B cell (primary cell): Measurements from ENCODE around the gene PGAP6. TPM values are rescaled to one million over a fixed set of nuclear protein-coding genes. Genes with fewer than 3 reads are reported as not detected.
"Not testable (repeated sequence)": the region's sequence is repeated elsewhere in the genome, so short reads cannot be mapped to it uniquely, and the experiment has no call there.

Experiments used
- ATAC-seq: fragments of 200-7000 bp; cut with Tn5 transposase; one replicate; pipeline ENCODE4 v1.10.0; 2021; ENCODE audit warnings: low read depth, mild to moderate bottlenecking, moderate number of reproducible peaks, moderate library complexity
- CTCF ChIA-PET: fragments of 350-600 bp; sonication (Branson Sonifier 250); formaldehyde crosslinking; loops from one replicate; lab custom pipeline; 2021; ENCODE audit warnings: antibody characterized with exemption, inconsistent platforms; lab: Charles Lee
- POLR2A ChIA-PET: fragments of 350-600 bp; sonication (Branson Sonifier 250); formaldehyde crosslinking; loops from one replicate; lab custom pipeline; 2021; ENCODE audit warnings: antibody characterized with exemption; lab: Charles Lee
- DNase-seq: peaks from one replicate; pipeline ENCODE4 v3.0.0; 2013
- H2AFZ ChIP-seq: 2 replicates; pipeline ENCODE4 v1.6.1; 2012; ENCODE audit warnings: mild to moderate bottlenecking, low read depth, low read length; ENCODE audit not compliant: insufficient read depth, poor library complexity, severe bottlenecking
- H3K27ac ChIP-seq, 2 donors: 1 replicate in 1 of 2; 2 replicates in 1 of 2; pipeline ENCODE4 v1.5.1; 2012 to 2013; ENCODE audit warnings: low read length in 2 of 2, mild to moderate bottlenecking in 2 of 2, moderate library complexity in 1 of 2
- H3K27me3 ChIP-seq, 4 experiments: fragments of 200-600 bp in 1 of 4; sonication (generic) in 1 of 4; replicated peaks in 1 of 4; 1 replicate in 2 of 4; 2 replicates in 2 of 4; pipeline versions ENCODE4 v1.6.1 to v1.7.0; 2013 to 2016; ENCODE audit warnings: low read length in 3 of 4, mild to moderate bottlenecking in 2 of 4, mixed read lengths in 1 of 4, moderate library complexity in 1 of 4; ENCODE audit not compliant: insufficient read depth in 4 of 4, control insufficient read depth in 3 of 4; ENCODE audit errors: control extremely low read depth in 1 of 4
- H3K36me3 ChIP-seq, 2 experiments: replicated peaks in 1 of 2; 1 replicate in 1 of 2; 2 replicates in 1 of 2; pipeline versions ENCODE4 v1.6.1 to v1.7.1; 2013; ENCODE audit warnings: low read length in 1 of 2; ENCODE audit not compliant: insufficient read depth in 2 of 2, control insufficient read depth in 1 of 2; ENCODE audit errors: control extremely low read depth in 1 of 2, extremely low read depth in 1 of 2
- H3K4me1 ChIP-seq, 2 donors: fragments of 200-600 bp in 1 of 2; sonication (generic) in 1 of 2; 1 replicate in 1 of 2; 2 replicates in 1 of 2; pipeline versions ENCODE4 v1.5.1 to v1.6.1; 2013 to 2017; ENCODE audit warnings: low read length in 2 of 2; ENCODE audit not compliant: control insufficient read depth in 2 of 2, insufficient read depth in 2 of 2
- H3K4me2 ChIP-seq: replicated peaks from 2 replicates; pipeline ENCODE3; 2012; ENCODE audit warnings: mild to moderate bottlenecking, low read depth, low read length; ENCODE audit not compliant: poor library complexity, severe bottlenecking
- H3K4me3 ChIP-seq, 5 experiments: fragments of 200-600 bp in 1 of 5; sonication (generic) in 1 of 5; 1 replicate in 3 of 5; 2 replicates in 2 of 5; pipeline versions ENCODE4 v1.5.1 to v1.7.0; 2011 to 2016; ENCODE audit warnings: low read length in 4 of 5, mild to moderate bottlenecking in 4 of 5, low read depth in 2 of 5, control low read depth in 1 of 5, moderate library complexity in 1 of 5; ENCODE audit not compliant: insufficient read depth in 1 of 5; ENCODE audit errors: control extremely low read depth in 1 of 5, extremely low read depth in 1 of 5
- H3K79me2 ChIP-seq: fragments of 200-600 bp; sonication (generic); one replicate; pipeline ENCODE4 v1.6.0; 2016; ENCODE audit warnings: low read length; ENCODE audit not compliant: control insufficient read depth, insufficient read depth
- H3K9ac ChIP-seq: fragments of 200-600 bp; sonication (generic); 2 replicates; pipeline ENCODE4 v1.6.1; 2017; ENCODE audit warnings: mild to moderate bottlenecking, low read length, moderate library complexity
- H3K9me3 ChIP-seq, 3 donors: one replicate each; pipeline versions ENCODE4 v1.6.1 to v1.7.1; 2013; ENCODE audit warnings: low read length in 2 of 3; ENCODE audit not compliant: control insufficient read depth in 2 of 3, insufficient read depth in 1 of 3; ENCODE audit errors: control extremely low read depth in 1 of 3
- H4K20me1 ChIP-seq: 2 replicates; pipeline ENCODE4 v1.6.0; 2012; ENCODE audit warnings: mild to moderate bottlenecking, low read length; ENCODE audit not compliant: insufficient read depth, control insufficient read depth, poor library complexity, severe bottlenecking
- H3K27ac Mint-ChIP-seq: one replicate; pipeline ENCODE4 v1.8.0; 2021; ENCODE audit warnings: mixed read lengths
- H3K27me3 Mint-ChIP-seq: one replicate; pipeline ENCODE4 v1.8.0; 2021; ENCODE audit warnings: mixed read lengths
- H3K4me1 Mint-ChIP-seq: one replicate; pipeline ENCODE4 v1.8.0; 2021; ENCODE audit warnings: mixed read lengths
- H3K4me3 Mint-ChIP-seq: one replicate; pipeline ENCODE4 v1.8.0; 2021; ENCODE audit warnings: mixed read lengths
- H3K9me3 Mint-ChIP-seq: one replicate; pipeline ENCODE4 v1.8.0; 2022; ENCODE audit warnings: mixed read lengths; ENCODE audit not compliant: insufficient read depth
- CTCF ChIP-seq: fragments of 200-600 bp; IDR thresholded peaks from one replicate; pipeline ENCODE4 v1.8.0; 2022; ENCODE audit warnings: antibody characterized with exemption, mild to moderate bottlenecking
- EZH2 ChIP-seq: IDR thresholded peaks from 2 replicates; pipeline ENCODE4 v1.6.1; 2012; ENCODE audit warnings: borderline replicate concordance, low read depth, mild to moderate bottlenecking, moderate library complexity, low read length; ENCODE audit not compliant: insufficient read depth, poor library complexity, severe bottlenecking
- WGBS: methylation state at CpG from one replicate; pipeline ENCODE4 v1.1.5; 2013; ENCODE audit warnings: missing lambda C conversion rate; ENCODE audit not compliant: insufficient coverage; 5-methylcytosine and 5-hydroxymethylcytosine counted together
- intact Hi-C: fragments of 100-400 bp; cut with micrococcal nuclease; formaldehyde crosslinking; loops from one replicate; pipeline ENCODE4 v1.10.0; 2022
- polyA plus RNA-seq: library from polyadenylated mRNA; depleted of rRNA; stranded (reverse); fragments of >200 nt; gene quantifications from 2 replicates; pipeline ENCODE4 v1.2.3, GENCODE V29; 2012
- total RNA-seq, 2 donors: library from RNA; stranded (reverse); fragments of 120-200 nt in 1 of 2; gene quantifications; 1 replicate in 1 of 2; 2 replicates in 1 of 2; pipeline versions ENCODE4 v1.2.3 to v1.2.4, GENCODE V29; 2013 to 2022

The PGAP6 gene
- total and polyA plus RNA-seq, 2 donors (not counting 1 experiment from before 2014, with no cell fraction given) = 47.4 to 158 TPM

GRCh38 chr16:387761-388666, 6.2 kb upstream of the PGAP6 start:
- POLR2A ChIA-PET, H3K27me3 ChIP-seq, DNase-seq, H3K27ac Mint-ChIP-seq, H2AFZ ChIP-seq, ATAC-seq, H3K27me3 Mint-ChIP-seq, H3K9me3 ChIP-seq, H3K79me2 ChIP-seq, H3K4me3 Mint-ChIP-seq, intact Hi-C loops, H3K36me3 ChIP-seq, H4K20me1 ChIP-seq, H3K27ac ChIP-seq, H3K4me2 ChIP-seq, H3K9ac ChIP-seq, H3K4me3 ChIP-seq, H3K9me3 Mint-ChIP-seq: not testable (repeated sequence)
- WGBS = 95% methylated on average over 12 of the region's 20 CpGs
- CTCF ChIA-PET = interaction anchor here (1.2 kb wide), 1 partner anchor 12 kb away, joined by 3 read pairs; no protein-coding TSS in a partner anchor
- peaks cover 13 to 16% of the 10 kb centered on the region in 2 donors for H3K4me1 ChIP-seq
- peaks cover 18% of the 10 kb centered on the region for H3K4me1 Mint-ChIP-seq

DNA sequence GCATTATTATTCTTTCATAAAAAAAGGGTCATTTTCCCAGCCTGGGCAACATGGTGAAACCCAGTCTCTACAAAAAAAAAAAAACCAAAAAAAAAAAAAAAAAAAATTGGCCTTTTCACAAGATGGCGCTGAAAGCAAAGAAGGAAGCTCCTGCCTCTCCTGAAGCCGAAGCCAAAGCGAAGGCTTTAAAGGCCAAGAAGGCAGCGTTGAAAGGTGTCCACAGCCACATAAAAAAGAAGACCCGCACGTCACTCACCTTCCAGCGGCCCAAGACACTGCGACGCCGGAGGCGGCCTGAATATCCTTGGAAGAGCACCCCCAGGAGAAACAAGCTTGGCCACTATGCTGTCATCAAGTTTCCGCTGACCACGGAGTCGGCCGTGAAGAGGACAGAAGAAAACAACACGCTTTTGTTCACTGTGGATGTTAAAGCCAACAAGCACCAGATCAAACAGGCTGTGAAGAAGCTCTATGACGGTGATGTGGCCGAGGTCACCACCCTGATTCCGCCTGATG, 4.9 kb upstream of the PGAP6 start:
- DNase-seq = no peak
- peaks cover 0 to under 1% (median 0%) of the 10 kb centered on the region in 3 donors for H3K9me3 ChIP-seq
- intact Hi-C loops = no loop called here
- no peaks in the 10 kb centered on the region for H3K9me3 Mint-ChIP-seq
- H3K27ac ChIP-seq = no peak overlapping the region
- H4K20me1 ChIP-seq = no peaks in the 10 kb centered on the region
- CTCF ChIA-PET = interaction anchor here (0.6 to 0.7 kb wide), 2 partner anchors 50 to 78 kb away, joined by 3 read pairs; no protein-coding TSS in a partner anchor
- 82% methylated on average over 15 of the region's 19 CpGs for WGBS
- TF ChIP-seq EZH2 (no peak), CTCF (no peak)
- H3K27ac Mint-ChIP-seq = no peak overlapping the region
- H3K4me3 ChIP-seq = no peak overlapping the region
- H3K27me3 Mint-ChIP-seq = no peaks in the 10 kb centered on the region
- peaks cover 20% of the 10 kb centered on the region for H3K4me1 Mint-ChIP-seq
- H3K36me3 ChIP-seq = no peaks in the 10 kb centered on the region
- ATAC-seq = no peak
- no peak overlapping the region for H2AFZ ChIP-seq
- H3K4me1 ChIP-seq = peaks cover 16 to 19% of the 10 kb centered on the region in 2 donors
- H3K27me3 ChIP-seq = no peaks in the 10 kb centered on the region
- H3K4me3 Mint-ChIP-seq = no peak overlapping the region
- no peaks in the 10 kb centered on the region for H3K79me2 ChIP-seq
- no peak overlapping the region for H3K4me2 ChIP-seq
- POLR2A ChIA-PET = no interaction called here
- no peak overlapping the region for H3K9ac ChIP-seq
